NCI-H1436 (cell line): ENCODE results near the gene SSBP3.
"Not testable (repeated sequence)": the region's sequence is repeated elsewhere in the genome, so short reads cannot be mapped to it uniquely, and the experiment has no call there.

Experiments used
- DNase-seq: peaks from one replicate; lab custom pipeline; 2025; lab: John Stamatoyannopoulos, UW

The SSBP3 gene

DNA sequence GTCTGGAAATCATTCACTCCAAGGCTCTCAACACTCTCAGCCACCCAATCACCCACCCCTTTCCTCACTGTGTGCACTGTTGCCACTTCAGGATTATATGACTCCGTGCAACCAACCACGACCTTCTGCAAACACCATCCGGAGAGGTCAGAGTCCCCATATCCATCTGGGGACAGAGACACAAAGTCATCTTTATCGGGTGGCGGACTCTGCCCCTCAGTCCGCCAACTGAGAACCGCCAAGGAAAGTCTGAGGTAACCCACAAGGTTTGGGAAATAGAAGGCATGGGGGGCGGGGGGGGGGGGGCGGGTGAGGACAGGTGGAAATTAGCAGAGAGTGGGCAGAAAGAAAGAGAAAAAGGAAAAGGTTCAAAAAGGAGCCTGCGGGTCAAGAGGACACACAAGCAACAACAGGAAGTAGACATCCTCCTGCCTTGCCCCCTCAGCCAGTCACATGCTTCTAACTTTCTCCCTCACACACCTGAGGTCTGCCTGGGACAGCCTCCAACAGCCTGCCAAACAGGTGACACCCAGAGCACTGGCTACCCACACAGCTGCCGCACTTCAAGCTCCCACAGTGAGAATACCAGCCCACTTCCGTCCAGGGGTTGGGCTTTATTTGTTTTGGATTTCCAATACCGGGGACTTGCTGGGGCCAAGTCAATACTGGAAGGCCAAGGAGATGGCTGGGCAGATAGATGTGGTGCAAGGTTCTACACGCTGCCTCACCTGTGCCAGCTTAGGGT is 58.1 kb downstream of the SSBP3 start:
- DNase-seq: no peak

DNA sequence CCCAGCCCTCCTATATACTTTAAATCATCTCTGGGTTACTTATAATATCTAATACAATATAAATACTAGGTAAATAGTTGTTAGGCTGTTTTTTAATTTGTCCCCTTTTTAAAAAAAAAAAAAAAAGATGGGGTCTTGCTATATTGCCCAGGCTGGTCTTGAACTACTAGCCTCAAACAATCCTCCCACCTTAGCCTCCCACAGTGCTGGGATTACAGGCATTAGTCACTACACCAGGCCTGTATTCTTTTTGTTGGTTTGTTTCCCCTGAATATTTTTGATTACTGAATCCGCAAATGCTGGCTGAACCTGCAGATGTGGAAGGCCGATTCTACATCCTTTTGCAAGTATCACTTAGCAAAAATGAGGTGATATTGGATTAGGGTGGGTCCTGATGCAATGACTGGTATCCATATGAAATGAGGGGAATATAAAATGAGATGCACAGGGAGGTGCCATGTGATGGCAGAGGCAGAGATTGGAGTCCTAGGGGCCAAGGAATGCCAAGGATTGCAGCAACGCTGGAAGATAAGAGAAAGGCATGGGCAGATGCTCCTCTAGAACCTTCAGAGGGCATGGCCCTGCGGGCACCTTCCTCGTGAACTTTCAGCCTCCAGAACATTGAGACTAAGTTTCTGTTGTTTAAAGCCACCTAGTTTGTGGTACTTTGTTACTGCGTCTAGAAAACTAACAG is 58.8 kb downstream of the SSBP3 start:
- no peak for DNase-seq

DNA sequence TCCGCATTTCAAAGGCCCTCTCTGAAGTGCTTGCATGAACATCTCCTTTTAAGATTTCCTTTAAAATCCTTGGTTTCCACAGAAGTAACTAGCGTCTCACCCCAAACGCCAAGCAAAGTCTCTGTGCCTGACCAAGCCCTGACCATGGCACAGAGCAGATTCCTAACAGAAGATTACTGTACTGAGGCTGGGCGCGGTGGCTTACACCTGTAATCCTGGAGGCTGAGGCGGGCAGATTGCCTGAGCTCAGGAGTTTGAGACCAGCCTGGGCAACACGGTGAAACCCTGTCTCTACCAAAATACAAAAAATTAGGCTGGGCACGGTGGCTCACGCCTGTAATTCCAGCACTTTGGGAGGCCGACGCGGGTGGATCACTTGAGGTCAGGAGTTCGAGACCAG is 60.6 kb downstream of the SSBP3 start:
- DNase-seq: not testable (repeated sequence)

DNA sequence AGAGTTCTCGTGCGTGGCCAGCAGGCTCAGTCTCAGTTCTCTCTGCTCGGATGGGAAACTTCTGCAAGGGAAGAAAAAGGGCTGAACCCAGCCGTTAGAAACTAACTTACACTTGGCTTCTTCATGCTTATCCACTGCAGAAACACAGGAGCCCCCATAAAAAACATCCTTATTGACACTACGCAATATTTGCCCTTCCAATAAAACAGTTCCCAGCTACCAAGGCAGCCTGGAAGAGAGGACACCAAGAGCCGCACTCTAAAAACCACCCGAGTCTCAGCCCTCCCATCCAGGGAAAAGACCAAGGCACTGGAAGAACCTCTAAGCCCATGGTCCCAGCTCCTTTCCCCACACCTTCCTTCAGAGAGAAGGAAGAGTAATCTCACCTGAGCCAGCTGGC is 61.1 kb downstream of the SSBP3 start:
- no peak for DNase-seq

DNA sequence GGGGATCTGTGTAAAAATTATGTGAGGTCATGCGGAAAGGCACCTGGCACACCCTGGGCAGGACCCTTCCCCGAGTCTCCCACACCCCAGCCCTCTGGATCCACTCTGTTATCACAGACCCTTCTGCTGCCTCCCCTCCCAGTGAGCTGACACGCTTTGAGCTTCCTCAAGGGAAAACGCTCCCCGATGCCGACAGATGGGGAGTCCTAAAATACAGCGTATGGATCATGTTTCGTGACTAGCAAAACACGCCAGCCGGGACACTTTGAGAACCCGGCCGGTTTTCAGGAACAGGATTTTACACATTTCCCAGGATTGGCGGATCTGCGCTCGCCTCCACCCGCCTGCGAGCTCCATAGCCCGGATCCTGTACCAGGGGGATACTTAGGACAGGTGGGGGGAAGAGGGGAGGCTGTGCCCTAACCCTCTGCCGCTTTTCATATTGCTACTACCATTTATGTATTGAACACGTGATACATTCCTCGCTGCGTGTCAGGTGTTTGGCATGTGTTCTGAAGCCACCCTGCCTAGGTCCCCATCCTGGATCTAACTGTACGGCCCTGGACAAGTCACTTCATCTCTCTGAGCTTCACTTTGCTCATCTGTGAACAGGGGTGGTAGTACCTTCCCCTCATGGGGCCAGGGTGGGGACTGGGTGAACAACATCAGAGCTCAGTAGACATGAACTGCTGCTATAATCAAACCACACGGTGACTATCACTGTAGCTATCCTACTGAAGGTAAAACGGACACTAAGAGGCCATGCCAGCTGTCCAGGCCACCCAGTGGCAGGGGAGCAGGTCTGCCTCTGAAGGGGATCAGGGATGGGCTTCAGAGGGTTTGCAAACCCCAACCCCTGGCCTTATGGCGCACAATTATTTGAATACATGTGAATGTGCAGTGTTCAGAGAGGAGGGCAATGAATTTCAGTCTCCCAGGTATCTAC is 63.2 kb downstream of the SSBP3 start:
- DNase-seq: no peak

DNA sequence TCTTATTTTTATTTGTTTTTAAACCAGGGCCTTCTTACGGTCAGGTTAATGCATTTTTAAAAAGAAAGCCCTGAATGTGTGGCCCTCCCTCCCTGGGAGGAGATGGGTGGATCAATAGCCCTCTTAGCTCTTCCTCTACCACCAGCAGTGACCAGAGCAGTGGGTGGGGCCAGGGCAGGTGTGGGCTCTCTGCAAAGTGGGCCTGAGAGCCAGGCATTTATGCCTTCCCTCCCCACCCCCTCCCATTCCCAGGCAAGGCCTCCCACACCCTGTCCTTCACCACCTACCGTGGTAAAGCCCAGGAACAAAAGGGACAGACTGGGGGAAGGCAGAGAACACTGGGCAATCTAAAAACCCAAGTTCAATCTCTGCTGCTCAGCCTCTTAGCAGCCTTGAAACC is 63.9 kb downstream of the SSBP3 start:
- no peak for DNase-seq

DNA sequence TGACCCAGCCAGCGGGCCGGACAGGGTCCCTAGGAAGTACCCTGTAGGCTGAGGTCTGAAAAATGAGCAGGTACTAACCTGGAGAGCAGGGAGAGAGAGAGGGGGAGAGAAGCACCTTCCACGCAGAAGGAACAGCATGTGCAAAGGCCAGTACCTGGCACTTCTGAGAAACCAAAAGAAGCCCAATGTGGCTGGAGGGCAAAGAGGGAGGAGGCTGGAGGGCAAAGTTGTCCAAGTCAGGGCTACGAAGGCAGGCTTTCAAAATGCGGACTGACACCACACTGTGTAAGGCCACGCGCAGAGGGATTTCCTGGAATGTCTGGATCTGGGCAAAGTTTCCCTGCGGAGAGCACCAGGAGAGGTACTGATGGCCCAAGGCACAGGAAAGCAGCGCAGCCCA is 64.4 kb downstream of the SSBP3 start:
- no peak for DNase-seq

DNA sequence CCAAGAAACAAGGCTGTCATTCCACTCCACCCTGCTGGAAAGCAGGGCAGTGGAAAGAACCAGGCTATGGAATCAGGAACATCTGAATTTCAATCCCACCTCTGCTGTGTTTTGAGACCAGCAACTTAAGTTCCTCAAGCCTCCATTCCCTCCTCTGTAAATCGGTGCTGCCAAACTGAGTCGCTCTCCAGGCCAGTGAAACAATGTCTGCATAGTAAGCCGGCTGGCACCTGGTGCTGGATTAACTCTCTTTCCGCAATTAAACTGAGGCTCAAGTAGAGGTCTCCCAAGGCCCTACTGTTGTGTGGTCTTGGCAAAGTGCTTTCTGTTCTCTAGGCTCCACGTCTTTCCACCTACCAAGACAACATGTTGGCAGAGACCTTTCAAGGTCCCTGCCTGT is 65.3 kb downstream of the SSBP3 start:
- DNase-seq: no peak

DNA sequence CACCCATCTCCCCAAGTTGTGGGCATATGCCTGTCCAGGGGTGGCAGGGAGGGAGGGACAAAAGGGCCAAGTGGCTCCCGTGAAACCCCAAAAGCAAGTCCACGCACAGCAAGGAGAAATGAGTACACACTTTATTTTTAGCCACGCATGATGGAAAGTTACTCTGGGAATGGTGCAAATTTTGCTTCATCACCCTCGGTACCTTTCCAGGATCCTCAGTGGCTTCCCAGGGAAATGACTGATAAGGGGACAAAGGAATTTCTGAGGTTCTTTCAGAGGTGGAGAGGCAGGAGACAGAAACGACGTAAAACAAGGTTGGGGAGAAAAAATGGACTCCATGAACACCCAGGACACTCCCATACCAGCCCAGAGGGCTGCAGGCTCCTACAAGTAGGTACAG is 65.8 kb downstream of the SSBP3 start:
- DNase-seq: no peak

DNA sequence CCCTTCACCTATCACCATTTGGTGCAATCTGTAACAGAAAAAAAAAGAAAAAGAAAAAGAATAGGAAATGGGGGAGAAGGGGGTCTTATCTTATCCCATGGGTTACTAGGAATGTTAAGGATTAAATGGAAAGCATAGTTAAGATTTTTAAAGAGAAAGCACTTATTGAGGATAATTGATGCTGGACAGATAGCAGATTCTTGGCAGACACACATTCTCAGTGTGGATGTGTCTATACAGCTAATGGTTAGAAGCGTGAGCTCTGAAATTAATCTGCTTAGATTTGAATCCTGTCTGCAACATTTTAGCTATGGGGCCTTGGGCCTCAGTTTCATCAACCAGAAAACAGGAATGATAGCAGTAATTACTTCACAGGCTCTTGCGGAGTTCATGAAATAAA is 67.1 kb downstream of the SSBP3 start:
- no peak for DNase-seq

DNA sequence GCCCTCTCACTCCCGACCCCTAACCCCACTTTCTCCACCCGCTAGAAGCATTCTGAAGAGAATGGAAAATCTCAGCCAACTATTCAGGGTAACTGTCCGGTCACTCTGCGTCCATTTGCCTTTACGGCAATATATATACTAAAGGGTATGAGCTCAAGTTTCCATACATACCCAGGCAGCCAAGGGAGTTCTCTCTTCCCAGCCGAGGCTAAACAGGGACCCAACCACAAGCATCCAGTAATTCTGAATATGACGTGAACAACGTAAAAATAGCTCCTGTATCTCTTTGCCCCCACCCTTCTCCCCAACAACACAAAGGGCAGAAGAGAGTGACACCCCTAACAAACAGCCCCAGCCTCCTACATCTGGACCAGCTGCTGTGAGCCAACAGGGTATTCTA is 67.7 kb downstream of the SSBP3 start:
- no peak for DNase-seq

DNA sequence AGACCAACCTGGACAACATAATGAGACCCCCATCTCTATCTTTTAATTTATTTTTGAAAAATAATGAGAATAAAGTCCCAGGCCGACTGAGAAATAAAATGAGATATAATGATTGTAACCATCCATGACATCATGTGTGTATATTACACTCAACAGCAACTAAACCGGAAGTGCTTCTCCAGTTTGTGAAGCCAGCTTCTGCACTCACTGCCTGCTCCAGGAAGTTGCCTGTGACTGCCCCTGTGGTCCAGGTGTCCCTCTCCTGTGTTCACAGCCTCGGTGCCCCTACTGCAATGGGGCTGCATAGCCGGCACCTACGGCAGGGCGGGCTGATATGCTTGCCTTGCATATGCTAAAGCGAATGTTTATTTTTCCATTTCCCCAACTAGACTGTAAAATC is 68.3 kb downstream of the SSBP3 start:
- no peak for DNase-seq

DNA sequence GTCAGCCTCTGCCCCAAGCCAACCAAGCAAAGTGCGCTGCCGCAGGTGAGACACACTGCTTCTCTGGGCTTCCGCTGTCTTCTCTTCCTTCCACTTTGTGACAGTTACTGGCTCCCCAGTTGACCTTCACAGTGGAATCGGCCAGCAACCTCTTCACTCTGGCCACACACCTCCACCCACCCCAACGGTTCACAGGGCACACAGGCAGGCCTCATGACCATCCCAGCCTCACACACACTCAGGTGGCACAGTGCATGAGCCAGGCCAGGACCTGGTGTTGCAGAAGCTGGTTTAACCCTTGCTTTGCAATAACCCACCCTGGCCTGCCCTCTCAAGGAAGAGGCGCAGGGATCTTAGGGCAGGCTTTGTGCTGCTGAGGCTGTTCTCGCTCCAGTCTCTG is 69.2 kb downstream of the SSBP3 start:
- DNase-seq: no peak

DNA sequence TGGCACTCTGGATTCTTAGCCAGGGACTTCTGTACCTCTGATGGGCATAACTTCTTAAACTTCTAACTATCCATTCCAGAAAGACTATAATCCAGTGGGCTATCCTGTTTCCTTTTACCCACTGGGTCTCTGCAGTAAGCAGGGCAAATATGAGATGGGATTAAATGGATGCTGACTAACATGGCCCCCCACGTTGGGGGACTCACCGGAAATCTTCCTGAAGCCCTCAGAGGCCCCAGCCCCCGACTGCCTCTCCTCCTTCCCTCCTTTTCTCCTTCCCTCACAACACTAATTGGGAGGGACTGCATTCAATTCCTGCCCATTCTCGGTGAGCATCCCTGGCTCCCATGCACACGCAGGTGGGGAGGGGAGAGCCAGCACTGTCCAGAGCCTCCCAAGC is 70.1 kb downstream of the SSBP3 start:
- no peak for DNase-seq

DNA sequence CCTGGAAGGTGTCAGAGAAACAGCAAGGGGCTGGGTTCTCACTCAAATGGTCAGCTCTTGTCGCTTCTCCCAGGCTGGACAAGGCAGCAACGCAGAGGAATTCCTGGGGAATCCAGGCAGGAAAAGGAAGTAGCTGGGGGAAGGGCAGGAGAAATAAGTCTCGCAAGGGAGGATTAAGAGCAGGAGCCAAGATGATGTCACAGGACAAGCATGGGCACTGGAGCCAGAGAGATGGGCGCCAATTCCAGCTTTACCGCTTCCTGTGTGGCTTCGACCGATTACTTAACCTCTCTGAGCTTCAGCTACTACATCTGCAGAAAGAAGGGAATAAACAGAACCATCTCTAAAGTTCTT is 70.5 kb downstream of the SSBP3 start:
- no peak for DNase-seq

DNA sequence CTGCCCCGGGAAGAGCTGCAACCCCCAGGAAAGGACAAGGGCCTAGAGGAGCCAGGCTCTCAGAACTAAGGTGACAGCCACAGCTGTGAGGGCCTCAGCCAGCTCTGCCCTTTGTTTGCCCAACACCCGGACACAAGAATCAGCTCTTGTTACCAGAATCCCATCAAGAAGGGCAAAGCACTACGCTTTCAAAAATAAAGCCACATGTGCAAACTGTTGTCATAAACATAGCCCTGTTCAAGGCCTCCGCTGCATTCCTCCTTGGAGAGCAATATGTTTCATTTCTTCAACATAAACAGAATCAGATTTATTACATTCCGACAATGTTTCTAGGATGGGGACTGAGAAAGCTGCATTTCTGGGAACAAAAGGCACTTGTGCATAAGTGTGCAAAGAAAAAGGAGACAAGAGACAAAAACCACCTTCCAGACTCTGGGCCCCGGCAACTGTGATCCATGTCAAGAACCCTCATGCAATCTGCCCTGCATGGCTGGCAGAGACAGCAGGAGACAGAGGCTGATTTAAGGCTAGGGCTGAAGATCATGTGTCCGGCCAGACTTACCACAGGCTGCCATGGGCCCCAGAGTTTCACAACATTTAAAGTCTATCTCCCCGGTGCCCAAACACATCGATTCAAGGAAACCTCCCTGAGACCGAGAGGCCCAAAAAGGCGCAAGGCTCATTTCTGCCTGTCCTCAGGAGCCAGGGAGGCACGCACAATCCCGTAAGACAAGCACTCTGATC is 71.0 kb downstream of the SSBP3 start:
- no peak for DNase-seq

DNA sequence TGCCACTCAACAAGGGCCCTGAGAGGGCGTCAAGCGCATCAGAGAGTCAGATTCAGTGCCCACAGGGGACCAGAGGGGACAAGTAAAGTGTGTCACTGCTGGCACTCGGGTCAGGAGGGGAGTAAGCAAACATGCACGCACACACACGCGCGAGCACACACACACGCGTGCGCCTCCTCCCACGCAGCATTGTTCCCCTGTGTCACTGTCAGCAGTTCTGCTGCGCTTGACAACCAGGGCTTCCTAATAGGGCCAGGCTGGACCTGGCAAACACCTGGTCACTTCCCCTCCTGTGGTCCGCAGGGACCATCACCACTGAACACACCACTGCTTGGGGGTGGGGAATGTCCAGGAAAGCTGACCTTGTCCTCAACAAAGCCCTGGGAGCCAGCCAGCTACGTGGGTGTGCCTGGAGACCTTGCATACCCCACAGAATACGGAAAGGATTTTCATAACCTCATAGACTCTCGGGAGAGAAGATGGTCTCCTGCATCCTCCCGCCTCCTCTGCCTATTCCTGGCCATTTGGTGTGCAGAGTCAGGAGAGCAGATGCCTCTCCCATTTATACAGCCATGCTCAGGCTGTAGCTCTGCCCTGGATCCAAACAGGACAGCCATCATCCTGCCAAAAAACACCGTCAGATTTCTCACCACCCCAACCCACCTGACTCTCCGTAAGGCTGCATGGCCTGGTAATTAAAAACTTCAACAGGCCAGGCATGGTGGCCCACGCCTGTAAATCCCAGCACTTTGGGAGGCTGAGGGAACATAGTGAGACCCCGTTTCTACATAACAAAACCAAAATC is 73.2 kb downstream of the SSBP3 start:
- no peak for DNase-seq

DNA sequence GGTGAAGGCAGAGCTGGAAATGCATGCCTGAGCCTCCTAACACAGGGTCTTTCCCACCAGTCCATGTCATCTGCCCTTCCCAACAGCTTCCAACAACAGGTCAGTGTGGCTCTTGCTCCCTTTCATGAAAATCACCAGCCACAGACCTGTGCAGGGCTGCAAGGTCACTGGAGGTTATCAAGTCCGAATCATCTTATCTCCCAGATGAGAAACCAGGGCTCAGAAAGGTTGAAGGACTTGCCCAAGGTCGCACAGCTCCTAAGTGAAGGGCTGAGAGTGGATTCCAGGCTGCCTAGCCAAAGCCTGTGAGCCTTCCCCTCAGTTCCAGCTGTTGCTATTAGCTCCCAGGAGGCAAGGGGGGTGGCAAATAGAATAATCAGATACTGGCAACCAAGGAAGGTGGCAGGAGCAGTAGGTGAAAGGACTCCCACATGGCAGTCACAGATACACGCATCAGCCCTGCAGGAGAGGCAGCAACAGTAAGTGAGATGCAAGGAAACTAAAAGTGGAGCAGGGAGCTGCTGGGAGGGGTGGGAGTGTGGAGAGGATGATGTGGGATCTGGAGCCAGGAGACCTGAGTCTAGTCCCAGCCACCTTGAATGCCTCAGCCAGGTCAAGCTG is 74.2 kb downstream of the SSBP3 start:
- no peak for DNase-seq

DNA sequence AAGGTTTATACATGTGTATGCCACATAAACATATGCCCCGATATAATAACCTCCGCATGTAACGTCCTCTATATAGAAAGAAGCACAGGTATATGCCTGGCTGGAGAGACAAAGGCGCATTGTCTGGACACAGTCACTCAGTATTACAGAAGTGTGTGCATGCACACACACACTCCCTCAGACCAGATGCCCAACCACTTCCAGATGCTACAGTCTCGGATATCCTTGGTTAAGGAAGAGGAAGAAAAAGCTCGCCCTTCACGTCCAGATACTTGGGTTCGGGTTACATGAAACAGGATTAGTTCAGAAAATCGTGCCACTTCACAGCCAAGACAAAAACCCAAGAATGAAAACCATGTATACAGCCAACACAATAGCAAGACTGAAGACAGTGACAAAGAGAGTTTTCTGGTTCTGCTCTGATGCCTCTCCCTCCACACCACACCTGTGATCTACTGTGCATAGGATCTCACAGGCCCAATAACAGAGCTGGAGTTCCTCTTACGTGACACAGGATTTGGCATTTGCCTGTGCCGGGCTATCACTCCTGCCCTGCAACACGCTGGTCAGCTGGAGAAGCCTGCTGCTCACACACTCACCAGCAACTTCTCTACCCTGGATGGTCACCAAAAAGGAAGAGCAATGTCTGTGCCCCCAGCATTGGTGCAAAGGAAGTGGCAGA is 75.0 kb downstream of the SSBP3 start:
- DNase-seq: no peak

DNA sequence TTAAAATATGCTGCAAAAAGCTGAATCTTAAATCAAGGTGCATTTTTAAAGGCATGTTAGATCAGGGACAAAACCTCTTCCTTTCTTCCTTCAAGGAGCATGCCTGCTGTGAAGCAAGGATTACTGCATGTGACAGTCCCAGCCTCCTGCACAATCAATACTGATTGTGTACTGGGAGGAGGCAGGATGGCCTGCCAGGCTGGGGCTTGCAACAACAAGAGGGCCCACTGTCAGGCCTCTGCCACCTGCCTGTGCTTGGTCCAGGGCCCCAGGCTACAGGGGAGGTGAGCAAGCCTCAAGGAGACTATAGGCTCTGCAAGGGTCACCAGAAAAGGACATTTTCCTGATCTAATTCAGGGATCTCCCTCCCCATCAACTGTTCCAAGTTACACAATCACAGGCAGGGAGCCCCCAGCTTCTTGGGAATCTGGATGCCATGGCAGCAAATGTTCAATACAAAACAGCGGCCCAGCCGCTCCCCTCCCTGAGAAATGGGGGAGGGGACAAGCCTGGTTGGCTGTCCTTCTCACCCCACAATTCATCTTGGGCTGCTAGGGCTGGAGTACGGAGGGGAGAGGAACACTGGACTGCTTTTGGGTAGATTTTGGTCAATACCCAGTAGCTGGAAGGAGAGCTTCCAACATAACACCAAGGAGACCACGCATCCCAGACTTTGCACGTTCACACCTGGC is 76.7 kb downstream of the SSBP3 start:
- DNase-seq: no peak
